ENCODE results near the gene WDPCP. TPM values are rescaled to one million over a fixed set of nuclear protein-coding genes. Genes with fewer than 3 reads are reported as not detected.
"Not testable (repeated sequence)": the region's sequence is repeated elsewhere in the genome, so short reads cannot be mapped to it uniquely, and the experiment has no call there.

The WDPCP gene
- polyA plus RNA-seq, 12 donors: 6.2 to 12.8 (median 9.5) TPM; not detected in 1

- DNase-seq: no peak
Observed at GRCh38 chr2:63372549-63372948, 215.7 kb downstream of the WDPCP start.

GRCh38 chr2:63369146-63369545 is 219.1 kb downstream of the WDPCP start:
- no peak for DNase-seq

- no peak for DNase-seq
Observed at GRCh38 chr2:63364866-63365265, 223.4 kb downstream of the WDPCP start.

- DNase-seq: not testable (repeated sequence)
Observed at GRCh38 chr2:63357722-63358121, 230.6 kb downstream of the WDPCP start.

GRCh38 chr2:63347361-63347760 is 240.9 kb downstream of the WDPCP start:
- no peak for DNase-seq

GRCh38 chr2:63346411-63346810 is 241.9 kb downstream of the WDPCP start:
- no peak for DNase-seq

GRCh38 chr2:63345285-63345633 is 243.0 kb downstream of the WDPCP start:
- no peak for DNase-seq

GRCh38 chr2:63344575-63345284 is 243.5 kb downstream of the WDPCP start:
- no peak for DNase-seq

- DNase-seq: no peak
Observed at GRCh38 chr2:63343397-63344109, 244.7 kb downstream of the WDPCP start.

GRCh38 chr2:63340443-63340842 is 247.8 kb downstream of the WDPCP start:
- no peak for DNase-seq

GRCh38 chr2:63334910-63335309 is 253.4 kb downstream of the WDPCP start:
- no peak for DNase-seq

- DNase-seq: no peak
Observed at GRCh38 chr2:63326473-63326872, 261.8 kb downstream of the WDPCP start.

GRCh38 chr2:63323662-63324061 is 264.6 kb downstream of the WDPCP start:
- not testable (repeated sequence) for DNase-seq

GRCh38 chr2:63321973-63322372 is 266.3 kb downstream of the WDPCP start:
- not testable (repeated sequence) for DNase-seq

GRCh38 chr2:63320669-63321068 is 267.6 kb downstream of the WDPCP start:
- DNase-seq: no peak

- DNase-seq: no peak
Observed at GRCh38 chr2:63310614-63311013, 277.7 kb downstream of the WDPCP start.

GRCh38 chr2:63301481-63301880 is 286.8 kb downstream of the WDPCP start:
- DNase-seq: no peak

- DNase-seq: no peak
Observed at GRCh38 chr2:63300835-63301234, 287.4 kb downstream of the WDPCP start.

- no peak for DNase-seq
Observed at GRCh38 chr2:63287956-63288355, 300.3 kb downstream of the WDPCP start.

GRCh38 chr2:63286520-63286919 is 301.8 kb downstream of the WDPCP start:
- not testable (repeated sequence) for DNase-seq

- no peak for DNase-seq
Observed at GRCh38 chr2:63283273-63283672, 305.0 kb downstream of the WDPCP start.

- no peak for DNase-seq
Observed at GRCh38 chr2:63272560-63272959, 315.7 kb downstream of the WDPCP start.

- no peak for DNase-seq
Observed at GRCh38 chr2:63270717-63271116, 317.6 kb downstream of the WDPCP start.

GRCh38 chr2:63268946-63269345 is 319.3 kb downstream of the WDPCP start:
- DNase-seq: no peak
